ENCODE measurements around the gene C9orf152. TPM values are rescaled to one million over a fixed set of nuclear protein-coding genes. Genes with fewer than 3 reads are reported as not detected.

Gene C9orf152
- total RNA-seq, 1 donor from 2014 or later, result not detected

DNA sequence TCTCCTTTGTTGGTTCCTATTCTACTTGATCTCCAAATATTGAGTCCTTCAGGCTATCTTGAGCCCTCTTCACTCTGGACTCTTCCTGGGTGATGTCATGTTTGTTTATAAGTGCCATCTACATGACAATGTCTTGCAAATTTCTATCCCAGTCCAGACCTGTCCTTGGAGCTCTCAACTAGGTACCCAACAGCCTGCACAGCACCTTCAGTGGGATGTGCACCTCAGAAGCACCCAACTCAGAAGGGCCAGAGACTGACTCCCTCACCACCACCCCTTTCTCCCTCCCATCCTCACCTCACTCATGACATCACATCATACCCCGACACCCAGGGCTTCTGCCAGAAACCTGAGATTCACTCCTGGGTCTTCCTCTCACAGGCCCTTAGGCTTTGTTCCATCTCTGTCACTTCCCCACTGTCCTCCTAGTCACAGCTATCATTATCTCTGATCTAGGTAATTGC, 33.9 kb upstream of the C9orf152 start:
- Histone ChIP-seq H3K4me2 (no peak overlapping the region), H3K9ac (no peak overlapping the region), H3K36me3 (peaks cover 7% of the 10 kb centered on the region), H4K20me1 (ENCODE audit: low read depth) (no peaks in the 10 kb centered on the region), H3K79me2 (ENCODE audit: low read depth) (peaks cover 2% of the 10 kb centered on the region), H2AFZ (replicated peaks) (no peak overlapping the region), H3K27ac (no peak overlapping the region), H3F3A (ENCODE audit: low read depth) (no peaks in the 10 kb centered on the region), H3K4me1 (no peaks in the 10 kb centered on the region), H3K27me3 (no peaks in the 10 kb centered on the region), H3K9me3 (ENCODE audit: low read depth) (no peaks in the 10 kb centered on the region), H3K4me3 (no peak overlapping the region)
- no peaks in the 10 kb centered on the region for H3K4me1 Mint-ChIP-seq
- no peak overlapping the region for H3K27ac Mint-ChIP-seq
- H3K4me3 Mint-ChIP-seq, result no peak overlapping the region
- H3K27me3 Mint-ChIP-seq (ENCODE audit: insufficient read depth, low read depth), result peaks cover 3% of the 10 kb centered on the region
- H3K9me3 Mint-ChIP-seq, result no peaks in the 10 kb centered on the region
- H3K36me3 Mint-ChIP-seq, result peaks cover 21% of the 10 kb centered on the region
- no peak for TF ChIP-seq EZH2 (IDR thresholded peaks at IDR 0.05)
- TF ChIP-seq, protein P1, sequence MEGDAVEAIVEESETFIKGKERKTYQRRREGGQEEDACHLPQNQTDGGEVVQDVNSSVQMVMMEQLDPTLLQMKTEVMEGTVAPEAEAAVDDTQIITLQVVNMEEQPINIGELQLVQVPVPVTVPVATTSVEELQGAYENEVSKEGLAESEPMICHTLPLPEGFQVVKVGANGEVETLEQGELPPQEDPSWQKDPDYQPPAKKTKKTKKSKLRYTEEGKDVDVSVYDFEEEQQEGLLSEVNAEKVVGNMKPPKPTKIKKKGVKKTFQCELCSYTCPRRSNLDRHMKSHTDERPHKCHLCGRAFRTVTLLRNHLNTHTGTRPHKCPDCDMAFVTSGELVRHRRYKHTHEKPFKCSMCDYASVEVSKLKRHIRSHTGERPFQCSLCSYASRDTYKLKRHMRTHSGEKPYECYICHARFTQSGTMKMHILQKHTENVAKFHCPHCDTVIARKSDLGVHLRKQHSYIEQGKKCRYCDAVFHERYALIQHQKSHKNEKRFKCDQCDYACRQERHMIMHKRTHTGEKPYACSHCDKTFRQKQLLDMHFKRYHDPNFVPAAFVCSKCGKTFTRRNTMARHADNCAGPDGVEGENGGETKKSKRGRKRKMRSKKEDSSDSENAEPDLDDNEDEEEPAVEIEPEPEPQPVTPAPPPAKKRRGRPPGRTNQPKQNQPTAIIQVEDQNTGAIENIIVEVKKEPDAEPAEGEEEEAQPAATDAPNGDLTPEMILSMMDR (IDR thresholded peaks at IDR 0.05), result no peak
- TF ChIP-seq EZH2phosphoT487 (IDR thresholded peaks at IDR 0.05), result no peak
- no peak for DNase-seq (ENCODE audit: low spot score)

DNA sequence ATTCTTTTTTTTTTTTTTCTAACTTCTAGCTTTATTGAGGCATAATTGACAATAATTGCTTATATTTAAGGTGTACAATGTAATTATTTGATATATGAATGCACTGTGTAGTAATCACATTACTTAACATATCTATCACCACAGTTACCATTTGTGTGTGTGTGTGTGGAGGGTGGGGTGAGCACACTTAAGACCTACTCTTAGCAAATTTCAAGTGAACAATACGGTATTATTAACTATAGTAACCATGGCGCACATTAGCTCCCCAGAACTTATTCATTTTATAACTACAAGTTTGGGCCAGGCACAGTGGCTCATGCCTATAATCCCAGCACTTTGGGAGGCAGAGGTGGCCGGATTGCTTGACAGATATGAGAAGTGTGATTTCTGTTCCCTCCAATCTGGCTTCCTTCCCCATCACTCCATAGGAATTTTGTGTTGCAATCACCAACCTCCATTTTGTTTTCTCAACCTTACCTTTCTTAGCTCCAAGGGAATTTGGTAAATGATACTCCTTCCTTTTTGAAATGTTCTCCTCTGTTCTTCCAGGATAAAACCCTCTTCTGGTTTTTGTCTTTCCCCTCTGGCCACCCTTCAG, 33.4 kb upstream of the C9orf152 start:
- H3K9me3 Mint-ChIP-seq, result peaks cover 2% of the 10 kb centered on the region
- H3K4me3 ChIP-seq, result no peak overlapping the region
- no peaks in the 10 kb centered on the region for H3F3A ChIP-seq (ENCODE audit: low read depth)
- no peak overlapping the region for H3K27ac Mint-ChIP-seq
- no peaks in the 10 kb centered on the region for H3K79me2 ChIP-seq (ENCODE audit: low read depth)
- H3K9ac ChIP-seq, result no peak overlapping the region
- no peaks in the 10 kb centered on the region for H3K9me3 ChIP-seq (ENCODE audit: low read depth)
- H3K4me2 ChIP-seq, result no peak overlapping the region
- no peak overlapping the region for H3K4me3 Mint-ChIP-seq
- no peaks in the 10 kb centered on the region for H3K4me1 ChIP-seq
- no peaks in the 10 kb centered on the region for H3K27me3 ChIP-seq
- H2AFZ ChIP-seq (replicated peaks), result no peak overlapping the region
- H3K27me3 Mint-ChIP-seq (ENCODE audit: insufficient read depth, low read depth), result peaks cover 3% of the 10 kb centered on the region
- H3K27ac ChIP-seq, result no peak overlapping the region
- peaks cover 7% of the 10 kb centered on the region for H3K36me3 ChIP-seq
- H3K36me3 Mint-ChIP-seq, result peaks cover 18% of the 10 kb centered on the region
- TF ChIP-seq, protein P1 (IDR thresholded peaks at IDR 0.05), result no peak
- TF ChIP-seq EZH2phosphoT487 (IDR thresholded peaks at IDR 0.05), result no peak
- no peak for TF ChIP-seq EZH2 (IDR thresholded peaks at IDR 0.05)
- DNase-seq (ENCODE audit: low spot score), result no peak
- no peaks in the 10 kb centered on the region for H4K20me1 ChIP-seq (ENCODE audit: low read depth)
- no peaks in the 10 kb centered on the region for H3K4me1 Mint-ChIP-seq

DNA sequence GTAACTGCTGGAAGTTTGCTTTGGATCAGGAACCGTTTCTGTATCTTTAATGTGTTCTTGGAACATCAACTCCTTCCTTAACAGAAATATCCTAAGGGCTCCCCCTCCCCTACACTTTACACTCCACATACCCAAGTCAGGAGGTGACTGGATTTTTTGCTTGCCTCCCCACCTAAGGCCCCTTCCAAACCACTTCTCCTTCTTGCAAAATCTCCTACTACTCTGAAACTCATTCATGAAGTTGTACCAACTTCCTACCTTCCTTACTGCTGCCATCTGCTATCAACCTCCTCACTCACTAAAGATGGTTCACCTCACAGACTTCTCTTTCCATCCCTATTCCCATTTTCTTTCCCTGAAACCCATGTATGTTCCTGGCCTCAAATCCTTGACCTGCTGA, 32.2 kb upstream of the C9orf152 start:
- no peaks in the 10 kb centered on the region for H3K4me1 ChIP-seq
- no peak overlapping the region for H3K4me3 ChIP-seq
- no peaks in the 10 kb centered on the region for H3K9me3 ChIP-seq (ENCODE audit: low read depth)
- no peaks in the 10 kb centered on the region for H3F3A ChIP-seq (ENCODE audit: low read depth)
- H4K20me1 ChIP-seq (ENCODE audit: low read depth), result no peaks in the 10 kb centered on the region
- peaks cover 3% of the 10 kb centered on the region for H3K27me3 Mint-ChIP-seq (ENCODE audit: insufficient read depth, low read depth)
- H3K9me3 Mint-ChIP-seq, result peaks cover 7% of the 10 kb centered on the region
- H3K27ac ChIP-seq, result no peak overlapping the region
- TF ChIP-seq, protein P1 (IDR thresholded peaks at IDR 0.05), result no peak
- TF ChIP-seq EZH2 (IDR thresholded peaks at IDR 0.05), result no peak
- TF ChIP-seq EZH2phosphoT487 (IDR thresholded peaks at IDR 0.05), result no peak
- no peak overlapping the region for H3K27ac Mint-ChIP-seq
- peaks cover 16% of the 10 kb centered on the region for H3K36me3 Mint-ChIP-seq
- no peak overlapping the region for H3K4me3 Mint-ChIP-seq
- no peaks in the 10 kb centered on the region for H3K4me1 Mint-ChIP-seq
- no peak overlapping the region for H3K4me2 ChIP-seq
- H3K27me3 ChIP-seq, result no peaks in the 10 kb centered on the region
- H3K79me2 ChIP-seq (ENCODE audit: low read depth), result no peaks in the 10 kb centered on the region
- no peak overlapping the region for H3K9ac ChIP-seq
- DNase-seq (ENCODE audit: low spot score), result no peak
- H3K36me3 ChIP-seq, result peaks cover 7% of the 10 kb centered on the region
- no peak overlapping the region for H2AFZ ChIP-seq (replicated peaks)
